ENCODE data around the gene IPPK.

DNA sequence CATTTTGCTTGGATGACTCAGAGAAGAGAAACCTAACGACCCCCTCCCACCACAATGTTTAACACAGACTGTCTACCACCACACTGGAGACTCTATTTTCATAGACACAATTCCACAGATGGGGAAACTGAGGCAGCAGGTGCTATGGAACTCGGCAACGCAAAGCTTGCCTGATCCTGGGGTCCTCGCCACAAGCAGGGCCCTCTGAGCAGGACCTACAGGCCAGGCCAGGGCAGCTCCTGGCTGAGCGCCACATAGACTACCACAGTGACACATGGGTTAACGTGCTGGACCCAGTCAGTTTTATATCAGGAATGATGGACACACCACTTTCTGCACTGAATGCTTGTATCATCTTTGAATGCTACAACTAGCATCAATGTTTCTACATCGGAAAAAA, 11.8 kb downstream of the IPPK start:
- TF ChIP-seq, protein P1, sequence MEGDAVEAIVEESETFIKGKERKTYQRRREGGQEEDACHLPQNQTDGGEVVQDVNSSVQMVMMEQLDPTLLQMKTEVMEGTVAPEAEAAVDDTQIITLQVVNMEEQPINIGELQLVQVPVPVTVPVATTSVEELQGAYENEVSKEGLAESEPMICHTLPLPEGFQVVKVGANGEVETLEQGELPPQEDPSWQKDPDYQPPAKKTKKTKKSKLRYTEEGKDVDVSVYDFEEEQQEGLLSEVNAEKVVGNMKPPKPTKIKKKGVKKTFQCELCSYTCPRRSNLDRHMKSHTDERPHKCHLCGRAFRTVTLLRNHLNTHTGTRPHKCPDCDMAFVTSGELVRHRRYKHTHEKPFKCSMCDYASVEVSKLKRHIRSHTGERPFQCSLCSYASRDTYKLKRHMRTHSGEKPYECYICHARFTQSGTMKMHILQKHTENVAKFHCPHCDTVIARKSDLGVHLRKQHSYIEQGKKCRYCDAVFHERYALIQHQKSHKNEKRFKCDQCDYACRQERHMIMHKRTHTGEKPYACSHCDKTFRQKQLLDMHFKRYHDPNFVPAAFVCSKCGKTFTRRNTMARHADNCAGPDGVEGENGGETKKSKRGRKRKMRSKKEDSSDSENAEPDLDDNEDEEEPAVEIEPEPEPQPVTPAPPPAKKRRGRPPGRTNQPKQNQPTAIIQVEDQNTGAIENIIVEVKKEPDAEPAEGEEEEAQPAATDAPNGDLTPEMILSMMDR (conservative IDR thresholded peaks at IDR 0.05 in 1 of 2, IDR thresholded peaks at IDR 0.05 in 1 of 2; ENCODE audit: low read depth in 1 of 2, low read length in 2 of 2): no peak
- no peak for TF ChIP-seq EZH2 (IDR thresholded peaks at IDR 0.05; ENCODE audit: low read length, missing control alignments)

Measured in fibroblast of lung (primary cell).